Tibial nerve (tissue), 4 donors: ENCODE data around the gene GP1BA.
A peak's percentile ranks its signal among the peaks of the same experiment; 100 is the strongest.

Experiments used
- EP300 ChIP-seq, 2 donors: sonication (generic); formaldehyde crosslinking; IDR thresholded peaks; one replicate each; pipeline ENCODE4 v1.6.1; 2017; ENCODE audit warnings: antibody characterized with exemption in 2 of 2, mild to moderate bottlenecking in 1 of 2
- POLR2A ChIP-seq, 2 donors: fragments of 450-650 bp; IDR thresholded peaks; one replicate each; pipeline ENCODE4 v1.6.1; 2017; ENCODE audit warnings: antibody characterized with exemption in 2 of 2, mild to moderate bottlenecking in 2 of 2, moderate library complexity in 2 of 2
- TF ChIP-seq, protein P1 (sequence below), 5 experiments: fragments of 200-600 bp in 3 of 5; fragments of 450-650 bp in 2 of 5; sonication (generic) in 3 of 5; IDR thresholded peaks; one replicate each; pipeline ENCODE4 v1.5.1; 2016 to 2019; ENCODE audit warnings: antibody characterized with exemption in 5 of 5, mild to moderate bottlenecking in 3 of 5, moderate library complexity in 2 of 5

DNA sequence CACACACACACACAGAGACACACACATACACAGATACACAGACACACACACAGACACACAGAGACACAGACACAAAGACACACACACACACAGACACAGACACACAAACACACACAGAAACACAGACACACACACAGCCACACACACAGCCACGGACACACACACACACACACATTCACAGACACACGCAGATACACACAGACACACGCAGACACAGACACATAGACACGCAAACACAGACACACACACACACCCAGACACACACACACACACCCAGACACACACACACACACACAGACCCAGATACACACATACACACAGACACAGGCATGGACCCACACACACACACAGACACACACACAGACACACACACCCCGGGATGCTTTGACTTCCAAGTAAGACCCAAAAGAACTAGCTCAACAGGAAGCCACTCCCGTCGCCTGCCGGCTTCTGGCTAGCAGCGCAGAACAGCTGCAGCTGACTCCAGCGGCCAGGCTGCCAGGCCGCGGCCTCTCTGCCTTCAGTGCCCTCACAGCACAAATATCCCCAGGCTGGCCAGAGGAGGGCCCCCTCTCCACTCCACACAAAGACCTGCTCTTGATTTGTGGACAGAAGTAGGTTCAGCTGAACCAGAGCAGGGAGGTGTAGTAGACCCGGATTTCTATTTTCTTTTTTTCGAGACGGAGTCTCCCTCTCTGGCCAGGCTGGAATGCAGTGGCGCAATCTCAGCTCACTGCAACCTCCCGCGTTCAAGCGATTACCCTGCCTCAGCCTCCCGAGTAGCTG, 23.2 kb upstream of the GP1BA start:
- TF ChIP-seq, protein P1, sequence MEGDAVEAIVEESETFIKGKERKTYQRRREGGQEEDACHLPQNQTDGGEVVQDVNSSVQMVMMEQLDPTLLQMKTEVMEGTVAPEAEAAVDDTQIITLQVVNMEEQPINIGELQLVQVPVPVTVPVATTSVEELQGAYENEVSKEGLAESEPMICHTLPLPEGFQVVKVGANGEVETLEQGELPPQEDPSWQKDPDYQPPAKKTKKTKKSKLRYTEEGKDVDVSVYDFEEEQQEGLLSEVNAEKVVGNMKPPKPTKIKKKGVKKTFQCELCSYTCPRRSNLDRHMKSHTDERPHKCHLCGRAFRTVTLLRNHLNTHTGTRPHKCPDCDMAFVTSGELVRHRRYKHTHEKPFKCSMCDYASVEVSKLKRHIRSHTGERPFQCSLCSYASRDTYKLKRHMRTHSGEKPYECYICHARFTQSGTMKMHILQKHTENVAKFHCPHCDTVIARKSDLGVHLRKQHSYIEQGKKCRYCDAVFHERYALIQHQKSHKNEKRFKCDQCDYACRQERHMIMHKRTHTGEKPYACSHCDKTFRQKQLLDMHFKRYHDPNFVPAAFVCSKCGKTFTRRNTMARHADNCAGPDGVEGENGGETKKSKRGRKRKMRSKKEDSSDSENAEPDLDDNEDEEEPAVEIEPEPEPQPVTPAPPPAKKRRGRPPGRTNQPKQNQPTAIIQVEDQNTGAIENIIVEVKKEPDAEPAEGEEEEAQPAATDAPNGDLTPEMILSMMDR (IDR thresholded peaks at IDR 0.05), result peak; percentile 76 to 91 (median 84)
- TF ChIP-seq EP300 (IDR thresholded peaks at IDR 0.05) (peak in 1 of 2 donors; percentile 51), POLR2A (IDR thresholded peaks at IDR 0.05) (no peak)
